SK-N-SH treated with all-trans-retinoic acid at 6 μM for 48 hours (cell line): ENCODE data around the gene CDC42SE2.
"Not testable (repeated sequence)": the region's sequence is repeated elsewhere in the genome, so short reads cannot be mapped to it uniquely, and the experiment has no call there.

Experiments
- ATAC-seq: fragments of 200-7000 bp; cut with Tn5 transposase; 3 replicates; pipeline ENCODE4 v1.9.1; 2020; ENCODE audit warnings: mild to moderate bottlenecking, moderate library complexity
- ARNTL ChIP-seq: fragments of 450-650 bp; formaldehyde crosslinking; IDR thresholded peaks from 2 replicates; pipeline ENCODE4 v1.5.0; 2020; ENCODE audit warnings: low read depth, mild to moderate bottlenecking, moderate library complexity, borderline replicate concordance
- CSDC2 ChIP-seq: fragments of 250-450 bp; sonication (Bioruptor Pico); IDR thresholded peaks from 2 replicates; pipeline ENCODE4 v1.5.0; 2020; ENCODE audit warnings: mild to moderate bottlenecking, moderate library complexity
- ESRRG ChIP-seq: fragments of 250-450 bp; sonication (Bioruptor Pico); IDR thresholded peaks from 2 replicates; pipeline ENCODE4 v1.6.1; 2021; ENCODE audit warnings: mild to moderate bottlenecking
- ISL1 ChIP-seq: fragments of 250-450 bp; sonication (Bioruptor Pico); IDR thresholded peaks from 2 replicates; pipeline ENCODE4 v2.1.2; 2022; ENCODE audit warnings: mild to moderate bottlenecking, moderate library complexity
- OSR1 ChIP-seq: fragments of 250-450 bp; sonication (Bioruptor Pico); IDR thresholded peaks from 2 replicates; pipeline ENCODE4 v1.8.0; 2022; ENCODE audit warnings: moderate library complexity, mild to moderate bottlenecking, inconsistent platforms
- PPARA ChIP-seq: fragments of 250-450 bp; sonication (Bioruptor Pico); IDR thresholded peaks from 2 replicates; pipeline ENCODE4 v1.5.0; 2020; ENCODE audit warnings: mild to moderate bottlenecking, borderline replicate concordance
- RARB ChIP-seq: fragments of 250-450 bp; sonication (Bioruptor Pico); IDR thresholded peaks from 2 replicates; pipeline ENCODE4 v1.8.0; 2021; ENCODE audit warnings: mild to moderate bottlenecking, moderate library complexity
- TCF4 ChIP-seq: fragments of 250-450 bp; sonication (Bioruptor Pico); IDR thresholded peaks from 2 replicates; pipeline ENCODE4 v1.8.0; 2021; ENCODE audit warnings: mild to moderate bottlenecking, moderate library complexity, borderline replicate concordance
- TOX ChIP-seq: fragments of 250-450 bp; sonication (Bioruptor Pico); IDR thresholded peaks from 2 replicates; pipeline ENCODE4 v1.8.0; 2021; ENCODE audit warnings: mild to moderate bottlenecking, moderate library complexity, borderline replicate concordance
- ZC3H10 ChIP-seq: fragments of 250-450 bp; sonication (Bioruptor Pico); IDR thresholded peaks from 2 replicates; pipeline ENCODE4 v1.5.1; 2021; ENCODE audit warnings: mild to moderate bottlenecking, moderate library complexity
- ZFP3 ChIP-seq: fragments of 250-450 bp; sonication (Bioruptor Pico); IDR thresholded peaks from 2 replicates; pipeline ENCODE4 v1.5.0; 2020; ENCODE audit warnings: mild to moderate bottlenecking, moderate library complexity
- ZNF565 ChIP-seq: fragments of 450-650 bp; formaldehyde crosslinking; conservative IDR thresholded peaks from 2 replicates; pipeline ENCODE4 v1.5.0; 2020; ENCODE audit warnings: low read depth, mild to moderate bottlenecking, moderate library complexity
- ZNF70 ChIP-seq: fragments of 450-650 bp; formaldehyde crosslinking; IDR thresholded peaks from 2 replicates; pipeline ENCODE4 v1.5.0; 2020; ENCODE audit warnings: mild to moderate bottlenecking, moderate library complexity
- TF ChIP-seq, protein P1 (sequence below): fragments of 250-450 bp; sonication (Bioruptor Pico); IDR thresholded peaks from 2 replicates; pipeline ENCODE4 v1.8.0; 2021; ENCODE audit warnings: low read depth, mild to moderate bottlenecking, moderate library complexity, borderline replicate concordance
- TF ChIP-seq, protein P2 (sequence below): fragments of 250-450 bp; sonication (Bioruptor Pico); IDR thresholded peaks from 2 replicates; pipeline ENCODE4 v1.8.0; 2020; ENCODE audit warnings: mild to moderate bottlenecking, moderate library complexity, borderline replicate concordance
- TF ChIP-seq, protein P3 (sequence below): fragments of 250-450 bp; sonication (Bioruptor Pico); IDR thresholded peaks from 2 replicates; pipeline ENCODE4 v1.5.1; 2020; ENCODE audit warnings: low read depth, mild to moderate bottlenecking, moderate library complexity
- TF ChIP-seq, protein P4 (sequence below): fragments of 250-450 bp; sonication (Bioruptor Pico); IDR thresholded peaks from 2 replicates; pipeline ENCODE4 v1.5.1; 2021; ENCODE audit warnings: mild to moderate bottlenecking, moderate library complexity
- TF ChIP-seq, protein P5 (sequence below): fragments of 250-450 bp; sonication (Bioruptor Pico); IDR thresholded peaks from 2 replicates; pipeline ENCODE4 v1.5.0; 2020; ENCODE audit warnings: mild to moderate bottlenecking, moderate library complexity

The CDC42SE2 gene

DNA sequence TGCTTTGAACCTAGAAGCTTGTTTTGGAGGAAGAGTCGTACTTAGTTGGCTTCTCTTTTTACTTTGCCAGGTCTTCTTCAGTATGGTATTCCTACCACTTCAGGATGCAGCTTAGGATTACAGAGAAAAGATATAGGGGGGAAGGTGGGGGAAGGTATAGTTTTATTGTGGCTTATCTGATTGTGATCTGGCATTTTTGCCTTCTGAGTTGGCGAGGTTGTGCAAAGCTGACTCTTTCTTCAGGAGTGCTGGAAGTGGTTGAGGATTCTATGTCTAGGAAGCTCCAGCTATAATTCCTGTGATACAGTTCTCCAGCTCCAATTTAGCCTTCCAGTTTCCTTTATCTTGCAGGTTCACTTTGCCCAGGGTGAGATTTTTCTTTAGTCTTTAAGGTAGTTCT, 7.0 kb downstream of the CDC42SE2 start:
- TF ChIP-seq TCF4 (no peak), ZC3H10 (CRISPR knock-in tag) (no peak), ESRRG (CRISPR knock-in tag) (no peak), OSR1 (CRISPR knock-in tag) (no peak), ZNF70 (CRISPR knock-in tag) (no peak), TOX (no peak)
- TF ChIP-seq, protein P1, sequence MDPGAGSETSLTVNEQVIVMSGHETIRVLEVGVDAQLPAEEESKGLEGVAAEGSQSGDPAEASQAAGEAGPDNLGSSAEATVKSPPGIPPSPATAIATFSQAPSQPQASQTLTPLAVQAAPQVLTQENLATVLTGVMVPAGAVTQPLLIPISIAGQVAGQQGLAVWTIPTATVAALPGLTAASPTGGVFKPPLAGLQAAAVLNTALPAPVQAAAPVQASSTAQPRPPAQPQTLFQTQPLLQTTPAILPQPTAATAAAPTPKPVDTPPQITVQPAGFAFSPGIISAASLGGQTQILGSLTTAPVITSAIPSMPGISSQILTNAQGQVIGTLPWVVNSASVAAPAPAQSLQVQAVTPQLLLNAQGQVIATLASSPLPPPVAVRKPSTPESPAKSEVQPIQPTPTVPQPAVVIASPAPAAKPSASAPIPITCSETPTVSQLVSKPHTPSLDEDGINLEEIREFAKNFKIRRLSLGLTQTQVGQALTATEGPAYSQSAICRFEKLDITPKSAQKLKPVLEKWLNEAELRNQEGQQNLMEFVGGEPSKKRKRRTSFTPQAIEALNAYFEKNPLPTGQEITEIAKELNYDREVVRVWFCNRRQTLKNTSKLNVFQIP (CRISPR knock-in tag), result no peak
- peak; percentile 87 for ATAC-seq

DNA sequence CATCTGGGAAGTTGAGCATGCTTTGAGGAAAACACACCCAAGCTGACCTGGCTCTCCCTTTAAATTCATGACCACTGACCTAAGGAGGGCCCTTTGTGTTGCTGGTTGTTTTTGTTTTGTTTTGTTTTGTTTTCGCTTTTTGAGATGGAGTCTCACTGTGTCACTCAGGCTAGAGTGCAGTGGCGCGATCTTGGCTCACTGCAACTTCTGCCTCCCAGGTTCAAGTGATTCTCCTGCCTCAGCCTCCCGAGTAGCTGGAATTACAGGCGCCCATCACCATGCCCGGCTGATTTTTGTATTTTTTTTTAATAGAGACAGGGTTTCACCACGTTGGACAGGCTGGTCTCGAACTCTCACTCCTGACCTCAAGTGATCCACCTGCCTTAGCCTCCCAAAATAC, 8.0 kb downstream of the CDC42SE2 start:
- not testable (repeated sequence) for ATAC-seq

DNA sequence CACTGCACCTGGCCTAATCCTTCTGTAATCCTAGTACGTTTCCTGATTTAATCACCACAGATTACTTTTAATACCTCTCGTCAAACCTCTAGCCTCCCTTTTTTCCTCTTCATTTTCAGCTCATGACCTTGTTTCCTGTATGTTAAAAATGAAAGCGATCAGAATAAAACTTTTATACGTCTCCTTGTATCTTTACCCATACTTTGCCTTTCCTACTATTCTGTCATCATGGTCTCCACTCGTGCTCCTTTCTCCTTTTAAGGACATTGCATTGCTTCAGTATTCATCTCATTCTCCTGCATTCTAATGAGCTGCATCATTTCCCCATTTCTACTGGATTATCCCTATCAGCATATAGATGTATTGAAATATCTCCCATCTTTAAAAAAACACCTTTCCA, 8.5 kb downstream of the CDC42SE2 start:
- TF ChIP-seq ZNF70 (CRISPR knock-in tag), result no peak
- TF ChIP-seq, protein P2, sequence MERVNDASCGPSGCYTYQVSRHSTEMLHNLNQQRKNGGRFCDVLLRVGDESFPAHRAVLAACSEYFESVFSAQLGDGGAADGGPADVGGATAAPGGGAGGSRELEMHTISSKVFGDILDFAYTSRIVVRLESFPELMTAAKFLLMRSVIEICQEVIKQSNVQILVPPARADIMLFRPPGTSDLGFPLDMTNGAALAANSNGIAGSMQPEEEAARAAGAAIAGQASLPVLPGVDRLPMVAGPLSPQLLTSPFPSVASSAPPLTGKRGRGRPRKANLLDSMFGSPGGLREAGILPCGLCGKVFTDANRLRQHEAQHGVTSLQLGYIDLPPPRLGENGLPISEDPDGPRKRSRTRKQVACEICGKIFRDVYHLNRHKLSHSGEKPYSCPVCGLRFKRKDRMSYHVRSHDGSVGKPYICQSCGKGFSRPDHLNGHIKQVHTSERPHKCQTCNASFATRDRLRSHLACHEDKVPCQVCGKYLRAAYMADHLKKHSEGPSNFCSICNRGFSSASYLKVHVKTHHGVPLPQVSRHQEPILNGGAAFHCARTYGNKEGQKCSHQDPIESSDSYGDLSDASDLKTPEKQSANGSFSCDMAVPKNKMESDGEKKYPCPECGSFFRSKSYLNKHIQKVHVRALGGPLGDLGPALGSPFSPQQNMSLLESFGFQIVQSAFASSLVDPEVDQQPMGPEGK (CRISPR knock-in tag), result no peak
- TF ChIP-seq OSR1 (CRISPR knock-in tag), result no peak
- no peak for TF ChIP-seq PPARA (CRISPR knock-in tag)
- TF ChIP-seq, protein P3, sequence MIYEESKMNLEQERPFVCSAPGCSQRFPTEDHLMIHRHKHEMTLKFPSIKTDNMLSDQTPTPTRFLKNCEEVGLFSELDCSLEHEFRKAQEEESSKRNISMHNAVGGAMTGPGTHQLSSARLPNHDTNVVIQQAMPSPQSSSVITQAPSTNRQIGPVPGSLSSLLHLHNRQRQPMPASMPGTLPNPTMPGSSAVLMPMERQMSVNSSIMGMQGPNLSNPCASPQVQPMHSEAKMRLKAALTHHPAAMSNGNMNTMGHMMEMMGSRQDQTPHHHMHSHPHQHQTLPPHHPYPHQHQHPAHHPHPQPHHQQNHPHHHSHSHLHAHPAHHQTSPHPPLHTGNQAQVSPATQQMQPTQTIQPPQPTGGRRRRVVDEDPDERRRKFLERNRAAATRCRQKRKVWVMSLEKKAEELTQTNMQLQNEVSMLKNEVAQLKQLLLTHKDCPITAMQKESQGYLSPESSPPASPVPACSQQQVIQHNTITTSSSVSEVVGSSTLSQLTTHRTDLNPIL (CRISPR knock-in tag), result no peak
- no peak for TF ChIP-seq ESRRG (CRISPR knock-in tag)
- TF ChIP-seq, protein P4, sequence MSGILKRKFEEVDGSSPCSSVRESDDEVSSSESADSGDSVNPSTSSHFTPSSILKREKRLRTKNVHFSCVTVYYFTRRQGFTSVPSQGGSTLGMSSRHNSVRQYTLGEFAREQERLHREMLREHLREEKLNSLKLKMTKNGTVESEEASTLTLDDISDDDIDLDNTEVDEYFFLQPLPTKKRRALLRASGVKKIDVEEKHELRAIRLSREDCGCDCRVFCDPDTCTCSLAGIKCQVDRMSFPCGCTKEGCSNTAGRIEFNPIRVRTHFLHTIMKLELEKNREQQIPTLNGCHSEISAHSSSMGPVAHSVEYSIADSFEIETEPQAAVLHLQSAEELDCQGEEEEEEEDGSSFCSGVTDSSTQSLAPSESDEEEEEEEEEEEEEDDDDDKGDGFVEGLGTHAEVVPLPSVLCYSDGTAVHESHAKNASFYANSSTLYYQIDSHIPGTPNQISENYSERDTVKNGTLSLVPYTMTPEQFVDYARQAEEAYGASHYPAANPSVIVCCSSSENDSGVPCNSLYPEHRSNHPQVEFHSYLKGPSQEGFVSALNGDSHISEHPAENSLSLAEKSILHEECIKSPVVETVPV (CRISPR knock-in tag), result no peak
- no peak for TF ChIP-seq ZFP3 (CRISPR knock-in tag)
- no peak for TF ChIP-seq TOX
- no peak for TF ChIP-seq ISL1
- no peak for TF ChIP-seq ARNTL (CRISPR knock-in tag)
- TF ChIP-seq ZC3H10 (CRISPR knock-in tag), result no peak
- TF ChIP-seq RARB (CRISPR knock-in tag), result no peak
- TF ChIP-seq, protein P5, sequence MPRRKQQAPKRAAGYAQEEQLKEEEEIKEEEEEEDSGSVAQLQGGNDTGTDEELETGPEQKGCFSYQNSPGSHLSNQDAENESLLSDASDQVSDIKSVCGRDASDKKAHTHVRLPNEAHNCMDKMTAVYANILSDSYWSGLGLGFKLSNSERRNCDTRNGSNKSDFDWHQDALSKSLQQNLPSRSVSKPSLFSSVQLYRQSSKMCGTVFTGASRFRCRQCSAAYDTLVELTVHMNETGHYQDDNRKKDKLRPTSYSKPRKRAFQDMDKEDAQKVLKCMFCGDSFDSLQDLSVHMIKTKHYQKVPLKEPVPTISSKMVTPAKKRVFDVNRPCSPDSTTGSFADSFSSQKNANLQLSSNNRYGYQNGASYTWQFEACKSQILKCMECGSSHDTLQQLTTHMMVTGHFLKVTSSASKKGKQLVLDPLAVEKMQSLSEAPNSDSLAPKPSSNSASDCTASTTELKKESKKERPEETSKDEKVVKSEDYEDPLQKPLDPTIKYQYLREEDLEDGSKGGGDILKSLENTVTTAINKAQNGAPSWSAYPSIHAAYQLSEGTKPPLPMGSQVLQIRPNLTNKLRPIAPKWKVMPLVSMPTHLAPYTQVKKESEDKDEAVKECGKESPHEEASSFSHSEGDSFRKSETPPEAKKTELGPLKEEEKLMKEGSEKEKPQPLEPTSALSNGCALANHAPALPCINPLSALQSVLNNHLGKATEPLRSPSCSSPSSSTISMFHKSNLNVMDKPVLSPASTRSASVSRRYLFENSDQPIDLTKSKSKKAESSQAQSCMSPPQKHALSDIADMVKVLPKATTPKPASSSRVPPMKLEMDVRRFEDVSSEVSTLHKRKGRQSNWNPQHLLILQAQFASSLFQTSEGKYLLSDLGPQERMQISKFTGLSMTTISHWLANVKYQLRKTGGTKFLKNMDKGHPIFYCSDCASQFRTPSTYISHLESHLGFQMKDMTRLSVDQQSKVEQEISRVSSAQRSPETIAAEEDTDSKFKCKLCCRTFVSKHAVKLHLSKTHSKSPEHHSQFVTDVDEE, result no peak
- TF ChIP-seq, protein P1 (CRISPR knock-in tag), result no peak
- no peak for TF ChIP-seq ZNF565 (CRISPR knock-in tag)
- TF ChIP-seq CSDC2 (CRISPR knock-in tag), result no peak
- TF ChIP-seq, all 23 proteins: peak for 0

More for the DNA sequence above, 8.5 kb downstream of the CDC42SE2 start:
- ATAC-seq, result no peak
